ENCODE results near the gene SRSF3. TPM values are rescaled to one million over a fixed set of nuclear protein-coding genes. Genes with fewer than 3 reads are reported as not detected.
"Not testable (repeated sequence)": the region's sequence is repeated elsewhere in the genome, so short reads cannot be mapped to it uniquely, and the experiment has no call there.

Gene SRSF3
- total RNA-seq, 1 donor from 2014 or later: 404 TPM

DNA sequence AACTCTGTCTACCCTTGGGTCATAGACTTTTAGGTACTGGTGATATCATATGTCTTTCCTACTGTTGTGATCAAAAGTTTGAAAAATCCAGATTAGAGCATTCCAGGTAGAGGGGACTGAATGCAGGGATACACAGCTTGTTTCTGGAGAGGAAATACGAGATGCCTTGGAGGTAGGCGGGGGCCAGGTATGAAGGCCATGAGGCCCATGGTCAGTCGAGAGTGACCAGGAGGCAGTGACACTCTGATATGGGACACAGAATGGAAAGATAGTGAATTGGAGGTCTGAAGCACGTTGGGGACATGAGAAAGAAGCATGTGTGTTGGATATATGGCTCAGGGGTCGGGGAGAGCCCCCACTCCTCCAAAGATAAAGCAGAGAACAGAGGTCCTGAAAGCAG, 16.1 kb upstream of the SRSF3 start:
- peaks cover 29% of the 10 kb centered on the region for H3K4me1 Mint-ChIP-seq
- no peaks in the 10 kb centered on the region for H3K27me3 Mint-ChIP-seq (ENCODE audit: low read depth)
- DNase-seq (ENCODE audit: low spot score in 2 of 2, unreplicated experiment in 2 of 2): no peak
- H3K4me3 Mint-ChIP-seq: no peak overlapping the region
- H3K9me3 Mint-ChIP-seq: peaks cover 3% of the 10 kb centered on the region
- TF ChIP-seq, protein P1, sequence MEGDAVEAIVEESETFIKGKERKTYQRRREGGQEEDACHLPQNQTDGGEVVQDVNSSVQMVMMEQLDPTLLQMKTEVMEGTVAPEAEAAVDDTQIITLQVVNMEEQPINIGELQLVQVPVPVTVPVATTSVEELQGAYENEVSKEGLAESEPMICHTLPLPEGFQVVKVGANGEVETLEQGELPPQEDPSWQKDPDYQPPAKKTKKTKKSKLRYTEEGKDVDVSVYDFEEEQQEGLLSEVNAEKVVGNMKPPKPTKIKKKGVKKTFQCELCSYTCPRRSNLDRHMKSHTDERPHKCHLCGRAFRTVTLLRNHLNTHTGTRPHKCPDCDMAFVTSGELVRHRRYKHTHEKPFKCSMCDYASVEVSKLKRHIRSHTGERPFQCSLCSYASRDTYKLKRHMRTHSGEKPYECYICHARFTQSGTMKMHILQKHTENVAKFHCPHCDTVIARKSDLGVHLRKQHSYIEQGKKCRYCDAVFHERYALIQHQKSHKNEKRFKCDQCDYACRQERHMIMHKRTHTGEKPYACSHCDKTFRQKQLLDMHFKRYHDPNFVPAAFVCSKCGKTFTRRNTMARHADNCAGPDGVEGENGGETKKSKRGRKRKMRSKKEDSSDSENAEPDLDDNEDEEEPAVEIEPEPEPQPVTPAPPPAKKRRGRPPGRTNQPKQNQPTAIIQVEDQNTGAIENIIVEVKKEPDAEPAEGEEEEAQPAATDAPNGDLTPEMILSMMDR (IDR thresholded peaks at IDR 0.05; ENCODE audit: unreplicated experiment): no peak
- no peaks in the 10 kb centered on the region for H3K36me3 Mint-ChIP-seq
- H3K27ac Mint-ChIP-seq: peak overlapping the region; percentile 96

DNA sequence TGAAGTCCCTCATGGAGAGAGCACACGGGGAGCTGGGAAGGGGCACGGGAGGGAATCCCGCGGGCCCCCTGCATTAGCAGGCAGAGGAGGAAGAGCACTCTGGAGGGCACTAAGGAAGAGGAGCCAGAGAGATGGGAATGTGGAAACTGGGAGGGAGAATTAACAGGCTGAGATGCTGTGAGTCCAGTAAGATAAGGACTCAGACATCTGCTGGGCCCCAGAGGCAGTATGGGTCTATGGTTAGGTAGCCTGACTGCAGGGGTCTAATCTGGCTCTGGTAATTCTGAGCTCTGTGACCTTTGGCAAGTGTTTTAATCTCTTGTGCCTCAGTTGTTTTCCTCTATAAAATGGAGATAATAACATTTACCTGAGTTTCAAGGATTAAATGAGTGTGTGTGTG, 15.7 kb upstream of the SRSF3 start:
- Mint-ChIP-seq H3K9me3 (peaks cover 3% of the 10 kb centered on the region), H3K36me3 (no peaks in the 10 kb centered on the region), H3K27ac (peak overlapping the region; percentile 96), H3K4me1 (peaks cover 29% of the 10 kb centered on the region), H3K27me3 (ENCODE audit: low read depth) (no peaks in the 10 kb centered on the region), H3K4me3 (no peak overlapping the region)
- no peak for DNase-seq (ENCODE audit: low spot score in 2 of 2, unreplicated experiment in 2 of 2)
- TF ChIP-seq, protein P1 (IDR thresholded peaks at IDR 0.05; ENCODE audit: unreplicated experiment): no peak

DNA sequence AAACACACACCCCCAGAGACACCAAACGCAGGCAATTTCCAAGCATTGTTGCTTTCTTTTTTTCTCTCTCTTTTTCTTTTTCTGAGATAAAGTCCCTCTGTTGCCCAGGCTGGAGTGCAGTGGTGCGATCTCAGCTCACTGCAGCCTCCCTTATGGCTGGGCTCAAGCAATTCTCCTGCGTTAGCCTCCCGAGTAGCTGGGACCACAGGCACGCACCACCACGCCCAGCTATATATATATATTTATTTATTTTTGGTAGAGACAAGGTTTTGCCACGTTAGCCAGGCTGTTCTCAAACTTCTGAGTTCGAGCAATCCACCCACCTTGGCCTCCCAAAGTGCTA, 14.0 kb upstream of the SRSF3 start:
- H3K9me3 Mint-ChIP-seq: no peaks in the 10 kb centered on the region
- TF ChIP-seq, protein P1 (IDR thresholded peaks at IDR 0.05; ENCODE audit: unreplicated experiment): no peak
- peaks cover 29% of the 10 kb centered on the region for H3K4me1 Mint-ChIP-seq
- H3K36me3 Mint-ChIP-seq: no peaks in the 10 kb centered on the region
- H3K27me3 Mint-ChIP-seq (ENCODE audit: low read depth): no peaks in the 10 kb centered on the region
- H3K27ac Mint-ChIP-seq: peak overlapping the region; percentile 96
- no peak overlapping the region for H3K4me3 Mint-ChIP-seq
- DNase-seq (ENCODE audit: low spot score in 2 of 2, unreplicated experiment in 2 of 2): no peak

DNA sequence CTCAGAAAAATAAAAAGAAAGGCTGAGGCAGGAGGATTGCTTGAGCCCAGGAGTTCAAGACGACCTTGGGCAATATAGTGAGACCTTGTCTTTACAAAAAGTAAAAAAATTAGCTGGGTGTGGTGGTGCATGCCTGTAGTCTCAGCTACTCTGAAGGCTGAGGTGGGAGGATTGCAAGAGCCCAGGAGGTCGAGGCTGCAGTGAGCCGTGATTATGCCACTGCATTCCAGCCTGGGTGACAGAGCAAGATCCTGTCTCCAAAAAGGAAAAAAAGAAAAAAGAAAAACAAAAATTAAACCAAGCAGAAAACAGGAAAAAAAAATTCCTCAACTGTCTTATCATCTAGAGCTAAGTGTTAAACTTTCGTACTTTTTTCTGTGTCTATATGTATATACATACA, 12.4 kb upstream of the SRSF3 start:
- no peaks in the 10 kb centered on the region for H3K27me3 Mint-ChIP-seq (ENCODE audit: low read depth)
- H3K9me3 Mint-ChIP-seq: no peaks in the 10 kb centered on the region
- TF ChIP-seq, protein P1 (IDR thresholded peaks at IDR 0.05; ENCODE audit: unreplicated experiment): no peak

DNA sequence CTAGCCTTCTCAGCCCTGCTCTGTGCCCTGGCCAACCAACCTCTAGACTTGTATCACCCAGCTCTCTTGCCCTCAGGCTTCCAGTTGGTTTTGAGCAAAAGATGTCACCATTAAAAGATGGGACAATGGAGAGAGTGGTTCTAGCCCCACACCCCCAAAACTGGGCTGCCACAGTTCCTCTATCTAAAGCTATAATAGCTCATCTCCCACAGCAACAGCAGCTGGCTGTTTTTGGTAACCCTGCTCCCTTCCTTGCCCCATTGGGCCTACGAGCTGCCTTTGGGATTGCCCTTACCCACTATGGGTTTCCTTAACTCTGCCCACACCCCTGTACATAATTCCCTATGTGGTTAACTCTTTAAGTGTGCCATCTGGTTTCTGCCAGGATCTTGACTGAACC, 7.6 kb upstream of the SRSF3 start:
- no peak overlapping the region for H3K27ac Mint-ChIP-seq
- TF ChIP-seq, protein P1 (IDR thresholded peaks at IDR 0.05; ENCODE audit: unreplicated experiment): no peak

More for the DNA sequence above, 12.4 kb upstream of the SRSF3 start:
- H3K27ac Mint-ChIP-seq: peak overlapping the region; percentile 71
- no peak overlapping the region for H3K4me3 Mint-ChIP-seq
- H3K4me1 Mint-ChIP-seq: peaks cover 26% of the 10 kb centered on the region
- no peaks in the 10 kb centered on the region for H3K36me3 Mint-ChIP-seq
- DNase-seq (ENCODE audit: low spot score in 2 of 2, unreplicated experiment in 2 of 2): no peak

DNA sequence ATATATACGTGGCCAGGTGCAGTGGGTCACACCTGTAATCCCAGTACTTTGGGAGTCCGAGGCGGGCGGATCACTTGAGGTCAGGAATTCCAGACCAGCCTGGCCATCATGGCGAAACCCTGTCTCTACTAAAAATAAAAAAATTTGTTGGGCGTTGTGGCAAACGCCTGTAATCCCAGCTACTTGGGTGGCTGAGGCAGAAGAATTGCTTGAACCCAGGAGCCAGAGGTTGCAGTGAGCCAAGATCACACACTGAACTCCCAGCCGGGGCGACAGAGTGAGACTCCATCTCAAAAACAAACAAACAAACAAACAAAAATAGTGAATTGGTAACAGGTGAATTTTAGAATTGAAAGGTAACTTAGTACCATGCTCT, 5.1 kb upstream of the SRSF3 start:
- not testable (repeated sequence) for H3K27ac Mint-ChIP-seq; H3K4me1 Mint-ChIP-seq; H3K9me3 Mint-ChIP-seq; H3K36me3 Mint-ChIP-seq; H3K27me3 Mint-ChIP-seq (ENCODE audit: low read depth); DNase-seq (ENCODE audit: low spot score in 2 of 2, unreplicated experiment in 2 of 2); H3K4me3 Mint-ChIP-seq

More for the DNA sequence above, 7.6 kb upstream of the SRSF3 start:
- Mint-ChIP-seq H3K36me3 (no peaks in the 10 kb centered on the region), H3K9me3 (no peaks in the 10 kb centered on the region), H3K4me3 (no peak overlapping the region), H3K4me1 (no peaks in the 10 kb centered on the region), H3K27me3 (ENCODE audit: low read depth) (no peaks in the 10 kb centered on the region)
- no peak for DNase-seq (ENCODE audit: low spot score in 2 of 2, unreplicated experiment in 2 of 2)

Data from mesothelial cell of epicardium (in vitro differentiated cells).